Kidney epithelial cell (primary cell): Measurements from ENCODE around the gene TMEM106C. TPM values are rescaled to one million over a fixed set of nuclear protein-coding genes. Genes with fewer than 3 reads are reported as not detected.
A peak's percentile ranks its signal among the peaks of the same experiment; 100 is the strongest.

Source experiments
- DNase-seq: peaks from one replicate; pipeline ENCODE4 v3.0.0-alpha.2; 2010; ENCODE audit warnings: low read depth
- H3K27me3 ChIP-seq: 2 replicates; pipeline ENCODE4 v1.6.0; 2011; ENCODE audit warnings: low read length; ENCODE audit not compliant: control insufficient read depth, insufficient read depth
- H3K36me3 ChIP-seq: 2 replicates; pipeline ENCODE4 v1.5.1; 2011; ENCODE audit warnings: low read length; ENCODE audit not compliant: control insufficient read depth, insufficient read depth
- H3K4me3 ChIP-seq: 2 replicates; pipeline ENCODE4 v1.5.1; 2011; ENCODE audit warnings: low read depth, mild to moderate bottlenecking, control low read depth, low read length
- CTCF ChIP-seq: IDR thresholded peaks from 2 replicates; pipeline ENCODE4 v1.5.1; 2011; ENCODE audit warnings: mild to moderate bottlenecking, moderate library complexity, low read length, control low read depth, inconsistent platforms; ENCODE audit not compliant: insufficient read depth, poor library complexity, severe bottlenecking
- total RNA-seq: library from RNA; depleted of rRNA; stranded (reverse); fragments of >200 nt; gene quantifications from 2 replicates; pipeline ENCODE4 v1.2.3, GENCODE V29; 2015

Gene TMEM106C
- total RNA-seq, 1 donor from 2014 or later: 133 TPM

- no peak overlapping the region for H3K4me3 ChIP-seq
These were observed 39.0 kb downstream of the TMEM106C start for GRCh38 chr12:48002414-48002730.

GRCh38 chr12:48002773-48003218 is 39.4 kb downstream of the TMEM106C start:
- DNase-seq: no peak
- Histone ChIP-seq H3K27me3 (peaks cover 72% of the 10 kb centered on the region), H3K4me3 (no peak overlapping the region), H3K36me3 (no peaks in the 10 kb centered on the region)
- no peak for TF ChIP-seq CTCF

More at GRCh38 chr12:48002414-48002730, 39.0 kb downstream of the TMEM106C start:
- Histone ChIP-seq H3K36me3 (no peaks in the 10 kb centered on the region), H3K27me3 (peaks cover 72% of the 10 kb centered on the region)
- DNase-seq: no peak
- TF ChIP-seq CTCF: no peak

GRCh38 chr12:48003226-48004052 is 40.0 kb downstream of the TMEM106C start:
- Histone ChIP-seq H3K36me3 (no peaks in the 10 kb centered on the region), H3K4me3 (no peak overlapping the region), H3K27me3 (peaks cover 71% of the 10 kb centered on the region)
- peak; percentile 4 for TF ChIP-seq CTCF
- no peak for DNase-seq

- DNase-seq: no peak
- no peak for TF ChIP-seq CTCF
- Histone ChIP-seq H3K27me3 (peaks cover 69% of the 10 kb centered on the region), H3K4me3 (peak within 1 kb of the TSS; percentile 8), H3K36me3 (no peaks in the 10 kb centered on the region)
These were observed 40.9 kb downstream of the TMEM106C start, which contains the start of gene COL2A1 for GRCh38 chr12:48004053-48004941. Gene COL2A1 (minus strand): TSS chr12:48004476. CDS start chr12:48004321, 155 bp downstream.

- DNase-seq: no peak
- no peak for TF ChIP-seq CTCF
- Histone ChIP-seq H3K4me3 (no peak overlapping the region), H3K27me3 (peaks cover 65% of the 10 kb centered on the region), H3K36me3 (no peaks in the 10 kb centered on the region)
These were observed 41.8 kb downstream of the TMEM106C start for GRCh38 chr12:48005001-48005749.
